ENCODE results near the gene ANO2.
"Not testable (repeated sequence)": the region's sequence is repeated elsewhere in the genome, so short reads cannot be mapped to it uniquely, and the experiment has no call there.

The ANO2 gene

DNA sequence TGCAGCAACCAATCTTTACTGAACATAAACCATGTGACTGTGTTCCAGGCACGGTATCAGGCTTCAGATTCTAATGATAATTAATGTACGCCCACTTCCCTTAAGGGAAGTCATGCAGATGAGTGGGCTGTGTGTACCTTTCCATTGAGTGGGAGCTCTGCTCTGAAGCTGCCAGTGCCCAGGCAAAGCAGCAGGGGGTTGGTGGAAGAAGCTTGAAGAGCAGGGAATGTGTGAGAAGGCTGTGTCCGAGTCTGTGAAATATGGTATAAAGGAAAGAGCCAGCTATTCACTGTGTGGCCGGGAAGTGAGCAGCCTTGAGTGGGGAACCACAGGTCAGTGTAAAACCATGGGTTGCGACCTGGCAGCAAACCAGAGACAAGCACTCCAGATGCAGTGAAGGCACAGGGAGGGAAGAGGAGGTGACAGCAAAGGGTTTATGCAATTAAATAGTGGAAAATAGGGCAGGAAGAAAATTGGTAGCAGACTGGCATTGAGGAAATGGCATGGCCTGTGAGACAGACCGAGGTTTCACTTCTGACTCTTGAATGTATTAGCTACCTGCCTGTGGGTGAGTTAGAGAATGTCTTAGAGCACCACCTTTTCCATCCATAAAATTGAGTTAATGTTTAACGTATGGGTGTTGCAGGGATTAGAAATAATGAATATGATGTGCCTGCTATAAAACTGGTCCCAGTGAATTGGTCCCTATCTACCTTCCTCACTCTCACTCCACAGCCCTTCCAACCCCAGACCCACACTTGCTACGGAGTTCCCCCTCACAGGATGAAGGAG, 396.7 kb downstream of the ANO2 start:
- DNase-seq (ENCODE audit: low read depth), result no peak

DNA sequence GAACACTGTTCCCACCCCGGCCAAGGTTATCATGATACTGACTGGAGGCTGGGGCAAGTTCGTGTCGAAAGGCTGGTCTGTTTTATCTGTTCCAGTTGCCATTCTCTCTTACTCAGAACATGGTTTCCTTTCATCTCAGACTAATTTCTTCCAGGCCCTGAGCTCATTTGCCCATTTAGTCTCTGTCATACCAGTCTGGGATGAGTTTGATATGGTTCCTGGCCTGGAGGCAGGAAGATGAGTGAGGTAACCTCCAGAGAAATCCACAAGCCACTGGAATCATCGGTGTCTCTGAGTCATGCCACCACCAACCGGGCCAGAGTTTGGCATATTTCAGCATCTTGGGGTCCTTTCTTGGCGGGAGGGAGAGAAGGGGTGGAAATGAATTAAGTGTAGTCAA, 398.4 kb downstream of the ANO2 start:
- peak; percentile 63 for DNase-seq (ENCODE audit: low read depth)

DNA sequence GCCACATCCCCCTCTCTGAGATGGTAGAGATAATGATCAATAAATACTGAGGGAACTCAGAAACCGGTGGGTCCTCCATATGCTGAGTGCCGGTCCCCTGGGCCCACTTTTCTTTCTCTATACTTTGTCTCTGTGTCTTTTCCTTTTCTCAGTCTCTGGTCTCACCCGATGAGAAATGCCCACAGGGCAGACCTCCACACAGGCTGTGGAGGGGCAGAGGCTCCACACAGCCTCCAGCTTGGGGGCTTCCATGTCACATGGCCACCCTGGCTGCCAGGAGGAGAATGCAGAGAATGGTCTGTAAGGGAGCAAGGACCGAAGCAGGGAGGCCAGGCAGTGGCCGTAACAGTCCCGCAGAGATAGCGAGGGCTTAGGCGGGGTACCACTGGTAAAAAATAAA, 407.3 kb downstream of the ANO2 start:
- no peak for DNase-seq (ENCODE audit: low read depth)

GRCh38 chr12:5537026-5537615, 407.9 kb downstream of the ANO2 start:
- DNase-seq (ENCODE audit: low read depth), result not testable (repeated sequence)

DNA sequence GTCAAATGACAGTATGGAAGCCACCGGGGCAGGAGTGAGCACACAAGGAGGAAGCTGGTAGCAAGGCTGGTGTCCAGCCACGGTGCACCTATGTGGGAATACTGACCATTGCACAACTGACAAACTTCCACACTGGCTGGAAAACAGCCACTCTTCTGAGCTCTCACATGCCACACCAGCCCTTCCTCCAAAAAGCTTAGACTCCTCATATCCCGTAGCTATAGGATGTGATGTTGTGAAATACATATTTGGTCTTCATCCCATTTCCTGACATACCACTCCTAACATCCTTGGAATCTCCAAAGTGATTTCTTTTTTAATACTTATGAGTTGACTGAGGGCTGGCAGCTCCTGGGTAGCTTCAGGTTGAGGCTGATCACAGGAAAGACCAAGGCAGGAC, 409.5 kb downstream of the ANO2 start:
- DNase-seq (ENCODE audit: low read depth), result peak; percentile 59

DNA sequence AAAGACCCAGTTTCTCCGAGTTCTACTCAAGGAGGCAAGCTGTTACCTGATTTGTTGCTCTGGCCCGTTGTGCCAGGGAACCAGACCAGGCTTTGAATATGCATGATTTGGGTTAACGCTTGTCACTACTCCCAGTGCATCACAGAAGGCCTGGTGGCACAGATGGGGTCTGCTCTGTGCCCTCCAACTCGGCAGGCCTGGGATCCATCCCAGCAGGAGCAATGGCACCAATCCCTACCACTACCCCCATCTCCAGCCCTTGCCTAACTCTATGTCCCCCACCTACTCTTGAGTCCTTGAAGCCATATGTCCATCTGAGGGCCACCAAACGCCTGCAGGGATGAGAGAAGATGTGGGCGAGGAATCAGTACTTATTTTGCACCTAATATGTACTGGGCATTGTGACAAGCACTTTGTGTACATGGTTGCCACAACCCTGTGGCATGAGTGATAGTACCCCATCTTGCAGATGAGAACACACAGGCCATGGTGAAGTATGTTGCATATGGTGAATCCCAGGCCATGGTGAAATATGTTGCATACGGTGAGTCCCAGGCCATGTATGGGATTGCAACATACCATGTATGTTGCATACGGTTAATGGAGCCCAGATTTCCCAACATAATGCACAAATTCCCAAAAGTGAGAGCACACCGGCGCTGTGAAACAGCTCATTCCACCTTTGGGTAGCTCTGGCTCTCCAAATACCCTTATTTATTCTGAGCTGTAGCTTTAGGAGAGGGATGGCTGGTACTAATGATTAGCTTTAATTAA, 410.4 kb downstream of the ANO2 start:
- no peak for DNase-seq (ENCODE audit: low read depth)

DNA sequence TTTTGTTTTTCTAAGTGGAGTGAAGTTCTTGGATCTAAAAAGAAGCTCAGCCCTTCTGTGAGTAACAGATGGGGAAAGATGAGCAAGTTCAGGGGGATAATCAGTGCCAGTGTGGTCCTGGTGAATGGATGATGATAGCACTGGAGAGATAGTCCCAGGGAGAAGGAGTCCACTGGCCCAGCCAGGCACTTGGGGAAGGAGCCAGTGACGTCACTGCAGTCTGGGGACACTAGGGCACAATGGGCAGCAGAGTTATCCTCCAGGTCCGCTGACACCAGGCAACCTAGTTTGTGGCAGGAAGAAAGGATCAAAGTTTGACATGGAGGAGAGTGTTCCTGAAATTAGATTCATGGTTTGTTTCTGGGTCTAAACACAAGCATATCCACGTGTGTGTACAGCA, 411.7 kb downstream of the ANO2 start:
- DNase-seq (ENCODE audit: low read depth), result no peak

DNA sequence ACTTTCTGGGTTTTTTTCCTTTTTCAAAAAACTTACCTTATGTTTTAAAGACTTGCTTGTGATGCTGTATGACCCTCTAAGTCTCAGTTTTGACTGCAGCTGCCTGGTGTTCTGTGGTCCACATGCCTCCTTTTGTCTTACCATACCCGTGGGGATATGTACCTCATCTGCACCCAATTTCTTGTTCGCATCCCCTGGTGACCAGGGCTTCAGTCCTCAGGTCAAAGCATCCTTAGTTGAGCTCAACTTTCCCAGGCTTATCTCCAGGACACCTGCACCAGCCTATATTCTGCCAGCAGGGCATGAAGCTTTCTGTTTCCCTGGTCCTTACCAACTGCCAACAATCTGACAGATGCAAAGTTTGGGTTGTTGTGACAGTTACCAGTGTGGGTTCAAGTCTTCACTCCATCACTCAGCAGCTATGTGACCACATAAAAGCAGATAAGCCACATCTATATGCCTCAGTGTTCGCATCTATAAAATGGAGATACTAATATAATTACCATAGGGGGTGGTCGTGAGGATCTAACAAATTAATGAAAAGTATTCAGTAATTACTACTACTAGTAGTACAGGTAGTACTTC, 419.2 kb downstream of the ANO2 start:
- DNase-seq (ENCODE audit: low read depth), result no peak

DNA sequence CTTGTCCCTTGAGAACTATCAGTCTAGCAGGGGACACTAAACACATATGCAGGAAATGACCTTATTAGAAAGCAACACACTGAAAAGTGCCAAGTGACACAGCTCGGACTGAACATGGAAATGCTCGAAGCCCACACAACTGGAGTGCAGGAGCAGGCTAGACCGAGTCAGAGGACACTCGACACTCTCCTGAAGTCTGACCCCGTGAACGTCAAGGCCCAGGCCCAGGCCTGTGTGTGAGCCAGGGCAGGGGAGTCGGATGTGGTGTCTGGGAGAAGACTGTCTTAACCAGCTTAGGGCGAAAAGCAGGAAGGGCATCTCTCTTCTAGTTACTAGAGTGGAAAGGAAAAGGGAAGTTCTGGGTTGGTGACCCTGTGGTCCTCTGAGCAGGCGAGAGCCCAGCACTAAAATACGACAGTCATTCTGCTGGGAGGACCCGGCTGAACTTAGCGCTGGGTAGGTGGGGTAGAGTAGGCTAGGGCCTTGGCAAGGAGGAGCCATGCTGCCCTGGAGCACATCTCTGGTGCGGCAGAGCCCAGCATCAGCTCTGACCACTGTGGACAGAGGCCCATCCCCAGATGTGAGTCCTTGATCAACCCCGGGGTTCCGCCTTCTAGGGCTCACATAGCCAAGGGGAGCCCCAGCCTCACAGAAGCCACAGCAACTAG, 420.2 kb downstream of the ANO2 start:
- no peak for DNase-seq (ENCODE audit: low read depth)

DNA sequence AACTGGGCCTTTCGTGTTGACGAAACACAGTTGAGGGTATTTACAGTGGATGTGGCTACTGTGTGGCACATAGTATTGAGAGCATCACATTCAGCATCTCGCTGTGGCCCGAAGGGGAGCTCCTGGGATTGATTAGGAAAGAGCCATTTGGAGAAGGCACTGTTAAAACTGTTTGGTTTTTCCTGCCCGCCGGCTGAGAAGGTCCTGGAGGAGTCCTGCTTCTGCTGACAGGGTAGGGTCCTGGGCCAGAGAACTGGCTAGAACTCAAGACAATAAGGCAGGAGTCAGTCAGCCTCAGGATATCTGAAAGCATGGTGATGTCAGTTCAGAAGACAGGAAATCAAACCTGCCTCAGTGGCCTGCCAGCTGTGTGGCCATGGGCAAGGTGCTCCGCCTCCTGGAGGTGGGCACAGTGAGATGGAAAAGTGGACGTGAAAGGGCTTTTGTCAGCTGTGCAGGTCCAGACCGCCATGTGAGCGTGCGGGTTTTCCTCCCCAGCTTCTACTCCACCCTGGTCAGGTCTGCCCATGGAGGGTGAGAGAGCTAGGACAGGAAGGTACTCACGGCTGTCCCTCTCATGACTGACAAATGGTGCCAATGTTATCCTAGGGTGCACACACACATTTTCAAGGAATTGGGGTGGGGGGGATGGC, 420.8 kb downstream of the ANO2 start:
- no peak for DNase-seq (ENCODE audit: low read depth)

- DNase-seq (ENCODE audit: low read depth), result no peak
Observed at GRCh38 chr12:5523396-5524115, 421.5 kb downstream of the ANO2 start.

- DNase-seq (ENCODE audit: low read depth), result no peak
Observed at GRCh38 chr12:5522432-5523335, 422.4 kb downstream of the ANO2 start.

DNA sequence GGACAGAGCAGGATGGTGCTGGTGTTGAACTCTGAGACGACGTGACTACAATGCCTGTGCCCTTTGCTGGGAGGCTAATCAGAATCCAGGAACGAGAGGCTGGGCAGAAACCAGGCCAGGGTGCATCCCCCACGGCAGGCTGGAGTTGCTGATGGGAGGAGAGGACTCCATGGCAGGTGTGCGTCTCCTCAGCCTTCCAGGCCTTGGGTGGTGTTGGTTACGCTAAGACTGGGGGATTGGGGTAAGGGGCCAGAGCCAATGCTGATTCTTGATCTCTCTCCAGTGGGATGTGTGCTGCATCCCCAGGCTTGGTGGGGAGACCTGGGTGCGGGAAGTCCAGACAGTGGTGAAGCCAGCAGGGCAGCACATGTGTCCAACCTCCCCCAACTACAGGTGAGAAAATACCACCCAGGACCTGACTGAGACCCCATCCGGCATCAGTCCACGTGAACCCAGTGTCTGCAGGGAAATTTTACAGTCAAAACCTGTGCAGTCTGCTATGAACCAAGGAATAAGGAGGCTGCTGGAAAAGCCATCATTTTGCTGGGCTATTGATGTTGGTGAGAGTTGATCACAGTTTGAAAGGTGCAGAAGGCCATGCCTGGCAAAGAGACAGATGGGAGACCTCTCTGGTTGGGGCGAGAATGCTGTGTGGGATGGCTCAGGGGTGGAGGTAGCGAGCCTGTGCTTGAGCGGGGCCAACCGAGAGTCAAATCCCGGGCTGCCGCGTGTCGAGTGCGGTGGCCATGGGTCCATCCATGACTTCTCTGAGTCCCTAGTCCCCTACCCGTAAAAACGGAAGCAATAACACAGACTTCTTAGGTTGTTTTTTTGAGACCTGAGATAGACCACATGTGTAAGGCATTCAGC, 423.4 kb downstream of the ANO2 start:
- DNase-seq (ENCODE audit: low read depth), result no peak

- DNase-seq (ENCODE audit: low read depth), result no peak
Observed at GRCh38 chr12:5520831-5521230, 424.2 kb downstream of the ANO2 start.

DNA sequence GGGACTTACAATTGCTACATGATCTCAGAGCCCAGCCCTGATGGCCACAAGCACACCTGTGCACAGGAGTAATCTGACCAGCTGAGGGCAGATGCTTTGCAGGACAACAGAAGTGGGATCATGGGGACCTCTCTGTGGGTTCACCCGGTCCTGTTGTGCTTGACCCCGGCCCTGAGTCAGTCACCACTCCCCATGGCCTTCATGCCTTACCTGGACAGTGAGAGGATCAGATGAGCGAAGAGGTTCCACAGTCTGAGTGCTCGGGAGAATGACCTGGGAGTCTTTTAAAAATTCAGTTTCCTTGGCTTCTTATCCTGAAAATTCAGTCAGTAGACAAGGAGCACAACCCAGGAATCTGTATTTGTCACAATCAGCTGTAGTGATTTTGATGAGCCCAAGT, 425.0 kb downstream of the ANO2 start:
- no peak for DNase-seq (ENCODE audit: low read depth)

- DNase-seq (ENCODE audit: low read depth), result no peak
Observed at GRCh38 chr12:5518584-5519365, 426.3 kb downstream of the ANO2 start.

- no peak for DNase-seq (ENCODE audit: low read depth)
Observed at GRCh38 chr12:5516371-5517241, 428.5 kb downstream of the ANO2 start.
